Loucy (cell line): ENCODE results near the gene LINGO1.

ENCODE experiments used
- H2AFZ ChIP-seq: fragments of 200-600 bp; sonication (generic); 2 replicates; pipeline ENCODE4 v1.6.0; 2016; ENCODE audit warnings: antibody characterized with exemption, mild to moderate bottlenecking, low read length, moderate library complexity
- H3F3A ChIP-seq: fragments of 200-600 bp; 2 replicates; pipeline ENCODE4 v1.6.0; 2016; ENCODE audit warnings: antibody characterized with exemption, low read depth, mild to moderate bottlenecking
- H3K27me3 ChIP-seq: fragments of 200-600 bp; sonication (generic); 2 replicates; pipeline ENCODE4 v1.6.1; 2014; ENCODE audit warnings: low read length, mild to moderate bottlenecking; ENCODE audit not compliant: insufficient read depth, poor library complexity, severe bottlenecking
- H3K36me3 ChIP-seq: fragments of 200-600 bp; sonication (generic); 2 replicates; pipeline ENCODE4 v1.6.1; 2016; ENCODE audit warnings: low read length; ENCODE audit not compliant: insufficient read depth
- H3K4me1 ChIP-seq: fragments of 200-600 bp; sonication (generic); 2 replicates; pipeline ENCODE4 v1.5.1; 2014; ENCODE audit warnings: low read length, mild to moderate bottlenecking; ENCODE audit not compliant: insufficient read depth, poor library complexity, severe bottlenecking
- H3K4me2 ChIP-seq: fragments of 200-600 bp; sonication (generic); 2 replicates; pipeline ENCODE4 v1.6.0; 2014; ENCODE audit warnings: antibody characterized with exemption, low read length, low read depth, mild to moderate bottlenecking; ENCODE audit not compliant: poor library complexity, severe bottlenecking
- H3K4me3 ChIP-seq: fragments of 200-600 bp; sonication (generic); 2 replicates; pipeline ENCODE4 v1.5.1; 2014; ENCODE audit warnings: low read length, mild to moderate bottlenecking, mixed read lengths; ENCODE audit not compliant: poor library complexity, severe bottlenecking
- H3K79me2 ChIP-seq: fragments of 200-600 bp; sonication (generic); 2 replicates; pipeline ENCODE4 v1.6.1; 2014; ENCODE audit warnings: low read length; ENCODE audit not compliant: insufficient read depth
- H3K9ac ChIP-seq: fragments of 200-600 bp; sonication (generic); 2 replicates; pipeline ENCODE4 v1.6.0; 2014; ENCODE audit warnings: mild to moderate bottlenecking, low read depth, low read length, moderate library complexity; ENCODE audit not compliant: poor library complexity, severe bottlenecking
- H3K9me2 ChIP-seq: fragments of 200-600 bp; sonication (generic); replicated peaks from 2 replicates; pipeline ENCODE4 v1.6.1; 2016; ENCODE audit warnings: low read depth, low read length, mixed read lengths
- H3K9me3 ChIP-seq: fragments of 200-600 bp; sonication (generic); 2 replicates; pipeline ENCODE4 v1.6.1; 2014; ENCODE audit warnings: mild to moderate bottlenecking, antibody characterized with exemption, low read length, low read depth; ENCODE audit not compliant: insufficient read depth
- H4K20me1 ChIP-seq: fragments of 200-600 bp; sonication (generic); 2 replicates; pipeline ENCODE4 v1.6.0; 2014; ENCODE audit warnings: antibody characterized with exemption, low read length, mild to moderate bottlenecking; ENCODE audit not compliant: insufficient read depth, poor library complexity, severe bottlenecking
- EZH2phosphoT487 ChIP-seq: fragments of 200-600 bp; IDR thresholded peaks from 2 replicates; pipeline ENCODE4 v1.6.1; 2018; ENCODE audit warnings: antibody characterized with exemption, mild to moderate bottlenecking, moderate library complexity, borderline replicate concordance
- TF ChIP-seq, protein P1 (sequence below): fragments of 200-600 bp; sonication (generic); conservative IDR thresholded peaks from 2 replicates; pipeline ENCODE4 v1.5.1; 2014; ENCODE audit warnings: mild to moderate bottlenecking, antibody characterized with exemption, low read length

The LINGO1 gene

DNA sequence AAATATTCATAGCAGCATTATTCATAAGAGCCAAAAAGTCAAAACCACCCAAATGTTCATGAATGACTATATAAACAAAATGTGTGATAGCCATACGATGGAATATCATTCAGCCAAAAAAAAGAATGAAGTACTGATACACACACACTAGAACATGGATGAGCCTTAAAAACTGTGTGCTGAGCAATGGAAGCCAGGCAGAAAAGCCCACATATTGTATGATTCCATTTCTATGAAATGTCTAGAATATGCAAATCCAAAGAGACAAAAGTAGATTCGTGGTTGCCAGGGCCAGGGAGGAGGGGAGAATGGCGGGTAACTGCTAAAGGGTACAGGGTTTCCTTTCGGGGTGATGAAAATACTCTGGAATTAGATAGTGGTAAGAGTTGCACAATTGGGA lies 37.2 kb upstream of the LINGO1 start:
- Histone ChIP-seq H3K4me3 (no peak overlapping the region), H4K20me1 (no peaks in the 10 kb centered on the region), H3K9me3 (no peaks in the 10 kb centered on the region), H3K36me3 (no peaks in the 10 kb centered on the region), H3K9me2 (no peaks in the 10 kb centered on the region), H3K4me1 (no peaks in the 10 kb centered on the region), H3K4me2 (no peak overlapping the region), H3K9ac (no peak overlapping the region), H3F3A (no peaks in the 10 kb centered on the region), H2AFZ (no peak overlapping the region), H3K27me3 (no peaks in the 10 kb centered on the region), H3K79me2 (no peaks in the 10 kb centered on the region)
- TF ChIP-seq EZH2phosphoT487, result no peak
- TF ChIP-seq, protein P1, sequence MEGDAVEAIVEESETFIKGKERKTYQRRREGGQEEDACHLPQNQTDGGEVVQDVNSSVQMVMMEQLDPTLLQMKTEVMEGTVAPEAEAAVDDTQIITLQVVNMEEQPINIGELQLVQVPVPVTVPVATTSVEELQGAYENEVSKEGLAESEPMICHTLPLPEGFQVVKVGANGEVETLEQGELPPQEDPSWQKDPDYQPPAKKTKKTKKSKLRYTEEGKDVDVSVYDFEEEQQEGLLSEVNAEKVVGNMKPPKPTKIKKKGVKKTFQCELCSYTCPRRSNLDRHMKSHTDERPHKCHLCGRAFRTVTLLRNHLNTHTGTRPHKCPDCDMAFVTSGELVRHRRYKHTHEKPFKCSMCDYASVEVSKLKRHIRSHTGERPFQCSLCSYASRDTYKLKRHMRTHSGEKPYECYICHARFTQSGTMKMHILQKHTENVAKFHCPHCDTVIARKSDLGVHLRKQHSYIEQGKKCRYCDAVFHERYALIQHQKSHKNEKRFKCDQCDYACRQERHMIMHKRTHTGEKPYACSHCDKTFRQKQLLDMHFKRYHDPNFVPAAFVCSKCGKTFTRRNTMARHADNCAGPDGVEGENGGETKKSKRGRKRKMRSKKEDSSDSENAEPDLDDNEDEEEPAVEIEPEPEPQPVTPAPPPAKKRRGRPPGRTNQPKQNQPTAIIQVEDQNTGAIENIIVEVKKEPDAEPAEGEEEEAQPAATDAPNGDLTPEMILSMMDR, result no peak

DNA sequence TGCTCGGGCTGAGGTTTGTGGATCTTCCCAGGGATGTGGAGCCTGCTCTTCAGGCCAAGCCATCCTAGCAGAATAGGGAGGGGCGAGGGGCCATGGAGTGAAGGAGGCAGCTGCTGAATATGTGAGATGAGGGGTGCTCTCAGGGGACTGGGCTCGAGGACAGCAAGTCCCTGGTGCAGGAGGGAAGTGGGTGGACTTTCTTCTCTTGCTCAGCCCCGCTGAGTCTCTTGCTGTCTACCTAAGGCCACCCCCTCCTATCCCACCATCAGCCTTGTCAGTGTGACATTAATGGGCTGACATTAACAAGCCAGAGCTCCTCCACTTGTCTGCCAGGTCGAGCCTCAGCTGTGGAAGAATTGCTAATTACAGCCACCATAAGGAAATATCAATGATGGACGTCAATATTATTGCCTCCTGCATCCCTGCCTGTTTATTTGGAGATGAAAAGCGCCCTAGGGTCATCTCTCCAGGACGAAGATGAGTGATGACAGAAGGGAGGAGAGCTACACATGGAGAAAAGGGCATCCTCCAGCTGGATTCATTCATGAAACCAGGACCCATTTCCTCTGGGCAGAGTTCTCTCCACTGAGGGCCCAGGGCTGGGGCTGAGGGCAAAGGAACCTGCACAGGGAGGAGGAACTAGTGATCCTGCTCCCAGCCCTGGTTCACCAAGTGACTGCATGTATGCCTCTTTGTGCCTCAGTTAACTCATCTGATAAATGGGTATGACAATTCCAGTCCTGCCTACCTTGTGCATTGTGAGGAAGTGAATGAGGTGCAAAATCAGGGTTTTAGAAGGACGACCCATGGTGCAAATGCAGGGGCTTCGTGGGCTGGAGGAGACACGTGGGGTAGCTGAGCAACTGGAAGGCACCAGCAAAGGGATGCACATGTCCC lies 34.9 kb upstream of the LINGO1 start:
- Histone ChIP-seq H3K4me3 (no peak overlapping the region), H3K9ac (no peak overlapping the region), H4K20me1 (no peaks in the 10 kb centered on the region), H3K36me3 (no peaks in the 10 kb centered on the region), H3K4me1 (no peaks in the 10 kb centered on the region), H3K9me2 (no peaks in the 10 kb centered on the region), H3K4me2 (no peak overlapping the region), H2AFZ (no peak overlapping the region), H3K27me3 (no peaks in the 10 kb centered on the region), H3K9me3 (no peaks in the 10 kb centered on the region), H3K79me2 (no peaks in the 10 kb centered on the region), H3F3A (no peaks in the 10 kb centered on the region)
- TF ChIP-seq, protein P1, result no peak
- no peak for TF ChIP-seq EZH2phosphoT487

DNA sequence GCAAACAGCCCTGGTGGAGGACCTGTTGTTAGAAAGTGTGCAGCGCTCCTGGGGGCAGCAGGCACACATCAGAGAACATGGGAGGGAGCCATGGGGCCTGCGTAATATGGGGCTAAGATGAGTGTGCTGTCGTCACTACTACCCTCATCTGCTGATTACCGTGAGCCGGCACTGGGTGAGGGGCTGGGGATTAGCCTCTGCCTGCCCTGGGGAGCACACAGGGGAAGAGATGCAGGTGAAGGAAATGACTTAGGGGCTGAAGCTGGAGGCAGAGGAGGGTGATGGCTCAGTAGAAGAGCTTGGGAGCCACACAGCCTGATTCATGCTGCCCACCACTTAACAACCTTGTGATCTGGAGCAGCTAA lies 33.6 kb upstream of the LINGO1 start:
- H3K4me2 ChIP-seq, result no peak overlapping the region
- H4K20me1 ChIP-seq, result no peaks in the 10 kb centered on the region
- H2AFZ ChIP-seq, result no peak overlapping the region
- no peaks in the 10 kb centered on the region for H3F3A ChIP-seq
- TF ChIP-seq, protein P1, result no peak
- TF ChIP-seq EZH2phosphoT487, result no peak
- no peaks in the 10 kb centered on the region for H3K36me3 ChIP-seq
- H3K9ac ChIP-seq, result no peak overlapping the region
- H3K79me2 ChIP-seq, result no peaks in the 10 kb centered on the region
- H3K9me2 ChIP-seq, result no peaks in the 10 kb centered on the region
- no peak overlapping the region for H3K4me3 ChIP-seq
- H3K4me1 ChIP-seq, result no peaks in the 10 kb centered on the region
- no peaks in the 10 kb centered on the region for H3K9me3 ChIP-seq
- no peaks in the 10 kb centered on the region for H3K27me3 ChIP-seq
